Suppressor macrophage (primary cell): Measurements from ENCODE around the gene ACSS1.

ENCODE experiments used
- DNase-seq, 4 experiments: peaks; one replicate each; pipeline ENCODE4 v3.0.0-alpha.2; 2020 to 2022

The ACSS1 gene

GRCh38 chr20:25030649-25031207 lies 27.2 kb downstream of the ACSS1 start:
- DNase-seq: no peak

GRCh38 chr20:25030007-25030648 lies 27.8 kb downstream of the ACSS1 start:
- no peak for DNase-seq

GRCh38 chr20:25025986-25026605 lies 31.8 kb downstream of the ACSS1 start:
- peak; percentile 23 to 71 (median 56) for DNase-seq

GRCh38 chr20:25025091-25025861 lies 32.7 kb downstream of the ACSS1 start:
- no peak for DNase-seq

GRCh38 chr20:25024171-25024570 lies 33.8 kb downstream of the ACSS1 start:
- DNase-seq: no peak

GRCh38 chr20:25023356-25023755 lies 34.6 kb downstream of the ACSS1 start:
- no peak for DNase-seq

- no peak for DNase-seq
These were observed 35.3 kb downstream of the ACSS1 start for GRCh38 chr20:25022680-25023079.

- DNase-seq: no peak
These were observed 36.6 kb downstream of the ACSS1 start for GRCh38 chr20:25021336-25021735.

GRCh38 chr20:25020901-25021301 lies 37.0 kb downstream of the ACSS1 start:
- DNase-seq: no peak

- DNase-seq: no peak
These were observed 37.6 kb downstream of the ACSS1 start for GRCh38 chr20:25020345-25020744.

- DNase-seq: no peak
These were observed 38.4 kb downstream of the ACSS1 start for GRCh38 chr20:25019381-25020155.

- DNase-seq: no peak
These were observed 39.1 kb downstream of the ACSS1 start for GRCh38 chr20:25018841-25019240.

GRCh38 chr20:25018425-25018824 lies 39.5 kb downstream of the ACSS1 start:
- DNase-seq: no peak

GRCh38 chr20:25017257-25017803 lies 40.6 kb downstream of the ACSS1 start:
- DNase-seq: no peak

GRCh38 chr20:25016471-25016870 lies 41.5 kb downstream of the ACSS1 start:
- no peak for DNase-seq

- no peak for DNase-seq
These were observed 42.0 kb downstream of the ACSS1 start for GRCh38 chr20:25015986-25016385.

GRCh38 chr20:25014816-25015215 lies 43.1 kb downstream of the ACSS1 start:
- no peak for DNase-seq

GRCh38 chr20:25013478-25014380 lies 44.2 kb downstream of the ACSS1 start:
- no peak for DNase-seq

- no peak for DNase-seq
These were observed 45.2 kb downstream of the ACSS1 start for GRCh38 chr20:25012616-25013189.

GRCh38 chr20:25011831-25012241 lies 46.1 kb downstream of the ACSS1 start:
- DNase-seq: no peak

- DNase-seq: no peak
These were observed 46.7 kb downstream of the ACSS1 start for GRCh38 chr20:25011261-25011660.
